Embryonic facial prominence (tissue), 1 donor: ENCODE results near the gene IDH1.
"Not testable (repeated sequence)": the region's sequence is repeated elsewhere in the genome, so short reads cannot be mapped to it uniquely, and the experiment has no call there.

Experiments used
- DNase-seq: peaks from one replicate; pipeline ENCODE4 v3.0.0-alpha.2; 2016; ENCODE audit errors: extremely low spot score

IDH1 gene

GRCh38 chr2:208254871-208255556, at the start of gene IDH1:
IDH1 (minus strand) TSS chr2:208255071; CDS start chr2:208251551, 3,520 bp downstream.
- peak; percentile 89 for DNase-seq

DNA sequence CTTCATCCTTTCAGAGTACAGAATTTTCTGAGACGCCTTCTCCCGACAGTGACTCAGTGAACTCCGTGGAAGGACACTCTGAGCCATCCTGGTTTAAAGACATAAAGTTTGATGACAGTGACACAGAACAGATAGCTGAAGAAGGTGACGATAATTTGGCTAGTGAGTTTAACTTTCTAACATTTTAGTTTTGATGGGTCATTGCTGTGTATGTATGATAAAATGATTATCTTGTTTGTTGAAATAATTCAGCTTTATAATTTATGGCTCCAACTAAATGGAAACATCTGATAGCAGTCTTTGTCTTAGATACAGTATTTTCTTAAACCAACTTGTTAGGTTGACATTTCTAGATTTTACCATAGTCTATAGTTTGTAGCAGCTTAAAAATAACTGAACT, 49.3 kb upstream of the IDH1 start:
- no peak for DNase-seq

DNA sequence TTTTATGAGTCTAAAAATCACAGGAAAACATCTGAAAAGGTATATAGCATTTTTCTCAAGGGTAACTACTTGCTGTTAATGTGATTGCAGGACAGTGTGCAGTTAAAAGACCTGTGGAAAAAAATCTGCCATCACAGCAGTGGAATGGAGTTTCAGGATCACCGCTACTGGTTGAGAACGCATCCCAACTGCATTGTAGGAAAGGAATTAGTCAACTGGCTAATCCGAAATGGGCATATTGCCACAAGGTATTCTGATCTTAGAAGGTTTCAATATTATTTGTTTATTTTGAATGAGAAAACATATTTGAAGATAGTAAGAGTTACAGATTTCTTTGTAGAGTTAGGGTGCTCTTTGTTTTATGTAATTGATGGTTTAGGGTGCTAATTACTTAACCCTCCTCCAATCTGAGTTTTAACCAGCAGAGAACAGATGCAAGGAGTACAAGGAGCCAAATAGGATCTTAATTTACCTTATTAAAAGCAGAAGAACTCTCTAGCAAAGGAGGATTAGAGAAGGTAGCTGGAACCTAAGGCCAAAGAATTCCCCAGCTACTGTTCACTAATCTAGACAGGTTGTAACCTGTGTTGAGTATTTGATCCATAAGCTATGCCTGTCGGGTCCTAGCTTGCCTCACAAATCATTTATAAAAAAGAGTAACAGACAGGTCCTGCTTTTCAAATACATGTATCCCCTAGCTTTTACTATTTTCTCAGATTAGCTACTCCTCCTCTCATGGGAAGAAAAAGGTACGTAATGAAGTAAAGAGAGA, 46.2 kb upstream of the IDH1 start:
- DNase-seq = no peak

DNA sequence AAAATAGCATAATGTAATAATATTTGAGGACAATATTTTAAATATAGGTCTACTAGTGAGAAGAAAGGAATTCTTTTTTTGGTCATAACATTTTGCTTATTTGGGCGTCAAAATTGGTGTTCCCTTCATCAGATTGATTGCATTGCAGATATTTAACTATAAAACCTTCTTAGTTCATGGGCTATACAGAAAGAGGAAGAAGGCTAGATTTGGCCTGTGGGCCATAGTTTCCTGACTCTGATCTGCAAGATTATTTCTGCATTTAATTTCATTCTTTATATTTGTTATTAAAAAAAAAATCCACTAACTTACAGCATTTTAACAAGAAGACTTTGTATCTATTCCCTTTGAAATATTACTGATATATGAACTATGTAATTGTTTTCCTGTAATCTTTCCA, 43.1 kb upstream of the IDH1 start:
- DNase-seq = no peak

GRCh38 chr2:208296610-208297009, 41.7 kb upstream of the IDH1 start:
- DNase-seq = no peak

- DNase-seq = no peak
Measured at GRCh38 chr2:208295834-208296233, 41.0 kb upstream of the IDH1 start.

DNA sequence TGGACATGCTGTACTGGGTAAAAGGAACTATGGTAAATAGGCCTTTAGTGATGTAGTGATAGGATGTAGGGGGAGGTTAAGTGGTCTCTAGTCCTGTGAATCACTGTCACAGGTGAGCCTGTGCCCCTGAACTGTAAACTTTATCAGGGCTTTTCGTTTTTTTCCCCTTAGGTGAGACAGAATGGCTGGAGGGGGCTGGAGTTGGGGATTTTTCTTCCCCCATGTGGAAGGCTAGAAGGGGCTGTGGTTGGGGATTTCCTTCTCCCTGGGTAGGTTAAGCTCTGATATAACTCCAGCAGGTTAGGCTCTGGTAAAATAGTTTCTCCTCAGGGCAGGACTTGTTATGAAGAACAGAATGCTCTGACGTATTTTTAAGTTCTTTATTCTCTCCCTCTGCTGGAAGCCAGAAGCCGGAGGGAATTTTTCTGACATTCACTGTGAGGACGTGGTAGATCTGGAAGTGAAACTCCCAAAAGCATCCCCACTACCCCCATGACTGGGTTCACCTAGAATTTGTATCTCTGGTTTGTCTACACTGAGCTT, 39.7 kb upstream of the IDH1 start:
- no peak for DNase-seq

GRCh38 chr2:208285853-208286252, 31.0 kb upstream of the IDH1 start:
- no peak for DNase-seq

DNA sequence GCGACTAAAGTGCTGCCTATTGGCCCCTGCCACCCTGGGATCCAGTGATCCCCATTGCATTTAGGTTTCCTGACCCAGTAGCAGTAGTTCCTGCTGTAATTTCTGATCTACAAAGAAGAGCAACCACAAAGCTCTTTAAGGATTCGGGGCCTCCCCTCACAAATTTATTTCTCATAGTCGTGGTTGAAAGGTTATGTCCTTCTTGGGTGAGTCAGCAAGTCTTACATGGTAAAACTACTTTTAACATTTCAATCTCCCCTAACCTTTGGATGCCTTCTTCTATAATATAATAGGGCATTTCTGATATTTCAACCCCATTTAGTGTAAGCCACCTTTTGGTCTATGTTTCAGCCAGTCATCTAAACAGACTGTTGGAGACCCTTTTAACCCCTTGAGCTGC, 26.1 kb upstream of the IDH1 start:
- no peak for DNase-seq

DNA sequence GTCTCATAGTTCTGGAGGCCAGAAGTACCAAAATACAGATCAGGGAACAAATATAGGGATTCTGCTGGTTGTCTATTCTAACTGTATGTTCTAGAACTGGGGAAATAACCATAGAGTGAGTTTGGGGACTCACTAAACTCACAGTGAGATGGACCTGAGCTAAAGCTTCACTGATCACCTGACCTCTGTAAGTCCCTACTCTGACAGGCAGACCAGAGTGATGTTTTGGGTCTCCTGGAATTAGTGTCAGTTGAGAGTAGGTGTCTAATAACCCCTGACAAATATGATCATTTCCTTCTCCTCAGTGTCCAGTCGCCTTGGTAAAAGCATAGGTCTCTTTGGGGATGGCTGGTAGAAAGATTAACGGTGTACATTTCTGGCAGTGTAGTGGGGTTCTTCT, 25.4 kb upstream of the IDH1 start:
- DNase-seq = no peak

DNA sequence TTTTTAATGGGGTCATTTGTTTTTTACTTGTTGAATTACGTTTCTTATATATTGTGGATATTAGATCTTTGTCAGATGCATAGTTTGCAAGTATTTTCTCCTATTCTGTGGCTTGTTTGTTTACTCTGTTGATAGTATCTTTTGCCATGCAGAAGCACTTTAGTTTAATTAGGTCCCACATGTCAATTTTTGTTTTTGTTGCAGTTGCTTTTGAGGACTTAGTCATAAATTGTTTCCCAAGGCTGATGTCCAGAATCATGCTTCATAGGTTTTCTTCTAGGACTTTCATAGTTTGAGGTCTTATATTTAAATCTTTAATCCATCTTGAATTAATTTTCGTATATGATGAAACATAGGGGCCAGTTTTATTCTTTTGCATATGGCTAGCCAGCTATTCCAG, 24.4 kb upstream of the IDH1 start:
- DNase-seq = no peak

- DNase-seq = no peak
Measured at GRCh38 chr2:208278549-208278948, 23.7 kb upstream of the IDH1 start.

- no peak for DNase-seq
Measured at GRCh38 chr2:208274748-208275147, 19.9 kb upstream of the IDH1 start.

DNA sequence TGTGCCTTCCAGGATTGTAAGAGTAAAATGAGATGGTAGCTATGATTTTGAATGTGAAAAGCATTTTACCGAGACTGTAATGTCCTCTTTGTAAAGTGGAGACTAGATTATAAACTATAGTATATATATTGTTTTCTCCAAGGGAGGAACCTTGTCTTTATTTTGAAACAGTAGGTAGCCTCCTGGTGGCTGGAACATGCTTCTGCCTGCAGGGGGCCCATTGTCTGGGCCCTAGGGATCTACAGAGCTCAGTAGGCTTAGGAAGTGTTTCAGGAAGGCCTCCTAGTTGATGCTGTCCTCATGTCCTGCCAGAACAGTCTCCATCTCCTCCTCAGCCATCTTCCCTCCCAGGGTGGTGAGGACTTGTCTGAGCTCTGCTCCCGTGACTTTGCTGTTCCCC, 14.2 kb upstream of the IDH1 start:
- no peak for DNase-seq

DNA sequence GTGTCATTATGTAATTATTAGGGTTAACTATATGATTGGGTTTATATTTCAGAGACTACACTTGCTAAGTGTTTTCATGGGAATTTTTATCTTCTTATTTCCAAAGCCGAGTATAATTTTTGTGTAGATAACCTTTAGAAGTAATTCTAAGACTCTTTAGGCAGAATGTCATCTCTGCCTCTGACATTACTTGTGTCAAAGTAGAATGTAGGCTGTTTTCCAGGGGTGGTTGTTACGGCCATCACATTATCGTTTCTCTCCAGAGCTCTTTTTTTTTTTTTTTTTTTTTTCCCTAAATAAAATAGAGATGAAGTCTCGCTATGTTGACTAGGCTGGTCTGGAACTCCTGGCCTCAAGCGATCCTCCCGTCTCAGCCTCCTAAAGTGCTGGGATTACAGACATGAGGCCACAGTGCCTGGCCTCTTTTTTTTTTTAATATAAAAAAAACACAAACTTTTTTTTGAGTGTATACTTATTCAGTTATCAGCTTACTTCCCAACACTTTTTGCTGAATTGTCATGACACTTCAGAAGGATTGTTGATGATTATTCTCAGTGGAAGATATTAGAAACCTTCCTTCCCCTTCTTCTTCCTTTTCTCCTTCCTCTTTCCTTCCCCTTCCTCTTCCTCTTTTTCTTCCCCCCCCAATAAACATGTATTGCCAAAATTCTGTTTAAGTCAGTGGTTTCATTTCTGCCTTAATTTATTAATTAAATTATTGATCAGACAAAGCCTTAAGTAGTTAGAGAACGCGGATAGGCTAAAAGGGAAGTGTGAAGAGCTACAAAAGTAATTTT, 13.5 kb upstream of the IDH1 start:
- no peak for DNase-seq

DNA sequence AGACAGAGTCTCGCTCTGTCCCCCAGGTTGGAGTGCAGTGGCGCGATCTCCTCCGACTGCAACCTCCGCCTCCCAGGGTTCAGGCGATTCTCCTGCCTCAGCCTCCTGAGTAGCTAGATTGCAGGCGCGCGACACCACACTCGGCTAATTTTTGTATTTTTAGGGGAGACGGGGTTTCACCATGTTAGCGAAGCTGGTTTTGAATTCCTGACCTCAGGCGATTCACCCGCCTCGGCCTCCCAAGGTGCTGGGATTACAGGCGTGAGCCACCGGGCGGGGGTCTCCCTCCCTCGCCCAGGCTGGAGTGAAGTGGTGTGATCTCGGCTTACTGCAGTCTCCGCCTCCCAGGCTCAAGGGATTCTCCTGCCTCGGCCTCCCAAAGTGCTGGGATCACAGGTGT, 12.7 kb upstream of the IDH1 start:
- not testable (repeated sequence) for DNase-seq

GRCh38 chr2:208266936-208267335, 12.1 kb upstream of the IDH1 start:
- DNase-seq = no peak

DNA sequence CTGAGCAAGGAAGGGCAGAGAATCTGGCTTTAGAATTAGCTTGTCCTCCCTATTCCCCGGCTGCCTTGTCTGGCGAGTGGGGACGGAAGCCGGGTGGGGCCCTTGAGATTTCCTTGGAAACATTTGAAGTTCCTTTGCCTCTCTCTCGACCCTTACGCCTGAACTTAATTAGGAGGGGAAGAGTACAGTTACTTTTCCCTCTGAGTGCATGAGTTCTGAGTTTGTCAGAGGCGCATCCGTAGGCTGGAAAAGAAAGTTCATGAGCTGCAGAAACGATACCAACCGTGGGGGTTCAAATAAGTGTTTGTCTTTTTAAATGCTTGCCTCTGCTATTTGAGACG, 11.7 kb upstream of the IDH1 start:
- no peak for DNase-seq

- peak; percentile 94 for DNase-seq
Measured at GRCh38 chr2:208265801-208266552, 11.1 kb upstream of the IDH1 start, which contains the start of gene PIKFYVE. PIKFYVE (plus strand) TSS chr2:208266255; CDS start chr2:208271520, 5,265 bp downstream.

DNA sequence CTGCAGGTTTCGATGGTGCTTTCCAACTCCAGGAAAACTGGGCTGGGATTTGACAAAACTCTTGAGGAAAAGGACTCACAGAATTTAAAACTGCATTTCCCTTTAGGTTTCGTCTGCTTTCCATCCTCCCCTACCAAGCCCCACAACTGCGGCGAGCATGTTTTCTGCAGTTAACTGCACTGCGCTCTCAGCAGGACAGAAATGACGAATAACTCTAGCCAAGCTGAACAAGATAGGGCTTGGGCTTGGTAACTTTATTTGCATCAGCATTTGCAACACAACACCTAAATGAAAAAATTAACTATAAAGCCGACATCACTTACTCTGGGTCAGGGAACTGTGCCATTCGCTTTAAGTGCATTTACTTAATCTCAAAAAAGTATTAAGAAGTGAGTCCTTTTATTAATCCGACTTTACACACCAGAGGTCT, 10.5 kb upstream of the IDH1 start:
- DNase-seq = no peak
